GM21825 (cell line): Measurements from ENCODE around the gene PSAP.

Source experiments
- ATAC-seq: cut with Tn5 transposase; IDR thresholded peaks from one replicate; pipeline ENCODE4 v1.9.1; 2021; ENCODE audit warnings: mild to moderate bottlenecking, moderate library complexity; ENCODE audit not compliant: unreplicated experiment

The PSAP gene

DNA sequence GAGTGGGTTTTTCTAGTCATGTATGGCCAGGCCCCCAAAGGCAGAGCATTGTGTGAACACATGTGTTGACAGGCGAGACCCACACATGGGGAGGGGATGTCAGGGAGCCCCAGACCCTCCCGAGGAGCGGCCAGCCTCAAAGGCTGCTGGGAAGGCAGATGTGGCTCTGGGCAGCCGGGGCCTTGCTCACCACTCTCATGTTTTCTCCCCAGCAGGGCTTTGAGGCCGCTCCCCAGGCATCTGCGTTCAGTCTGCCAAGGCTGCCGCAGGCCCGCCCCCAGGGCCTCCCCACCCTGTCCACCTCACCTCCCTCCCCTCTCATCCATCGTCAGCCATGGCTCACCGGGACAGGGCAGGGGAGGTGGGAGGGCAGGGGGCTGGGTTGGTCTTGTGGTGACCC, 61.2 kb downstream of the PSAP start:
- no peak for ATAC-seq

DNA sequence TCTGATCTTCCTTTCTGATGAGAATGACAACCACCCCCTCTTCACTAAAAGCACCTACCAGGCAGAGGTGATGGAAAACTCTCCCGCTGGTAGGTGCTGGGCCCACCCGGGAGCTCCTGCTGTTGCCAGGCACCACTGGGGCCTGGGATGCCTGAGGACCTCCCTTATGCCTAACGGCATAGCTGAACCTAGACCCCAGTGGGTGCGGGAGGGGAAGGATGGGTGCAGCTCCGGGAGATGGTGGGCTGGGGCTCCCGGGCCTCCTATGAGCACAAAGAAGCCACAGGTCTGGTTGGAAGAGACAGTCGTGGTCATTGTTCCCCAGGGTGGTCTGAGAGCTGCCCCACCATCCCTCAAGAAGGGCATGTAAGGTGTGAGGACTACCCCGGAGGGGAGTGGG, 62.1 kb downstream of the PSAP start:
- ATAC-seq, result no peak

DNA sequence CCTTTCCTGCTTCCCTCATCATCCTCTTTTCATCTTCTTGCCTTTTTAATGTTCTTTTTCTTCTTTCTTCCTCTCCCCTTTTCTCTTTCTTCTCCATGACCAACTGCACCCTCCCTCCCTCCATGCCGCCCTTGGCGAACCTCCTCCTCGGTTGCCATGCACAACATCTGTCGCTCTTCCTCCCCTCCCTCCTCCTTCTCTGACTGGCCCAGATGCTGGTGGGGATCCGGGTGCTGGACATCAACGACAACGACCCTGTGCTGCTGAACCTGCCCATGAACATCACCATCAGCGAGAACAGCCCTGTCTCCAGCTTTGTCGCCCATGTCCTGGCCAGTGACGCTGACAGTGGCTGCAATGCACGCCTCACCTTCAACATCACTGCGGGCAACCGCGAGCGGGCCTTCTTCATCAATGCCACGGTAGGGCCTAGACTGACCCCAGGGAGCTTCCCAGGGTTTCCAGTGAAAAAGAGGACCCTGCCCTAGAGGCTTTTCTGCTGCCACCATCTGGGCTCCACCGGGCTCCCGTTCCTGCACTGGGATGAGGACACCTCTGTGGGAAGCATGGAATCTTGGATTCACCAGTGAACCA, 66.3 kb downstream of the PSAP start:
- ATAC-seq, result no peak

DNA sequence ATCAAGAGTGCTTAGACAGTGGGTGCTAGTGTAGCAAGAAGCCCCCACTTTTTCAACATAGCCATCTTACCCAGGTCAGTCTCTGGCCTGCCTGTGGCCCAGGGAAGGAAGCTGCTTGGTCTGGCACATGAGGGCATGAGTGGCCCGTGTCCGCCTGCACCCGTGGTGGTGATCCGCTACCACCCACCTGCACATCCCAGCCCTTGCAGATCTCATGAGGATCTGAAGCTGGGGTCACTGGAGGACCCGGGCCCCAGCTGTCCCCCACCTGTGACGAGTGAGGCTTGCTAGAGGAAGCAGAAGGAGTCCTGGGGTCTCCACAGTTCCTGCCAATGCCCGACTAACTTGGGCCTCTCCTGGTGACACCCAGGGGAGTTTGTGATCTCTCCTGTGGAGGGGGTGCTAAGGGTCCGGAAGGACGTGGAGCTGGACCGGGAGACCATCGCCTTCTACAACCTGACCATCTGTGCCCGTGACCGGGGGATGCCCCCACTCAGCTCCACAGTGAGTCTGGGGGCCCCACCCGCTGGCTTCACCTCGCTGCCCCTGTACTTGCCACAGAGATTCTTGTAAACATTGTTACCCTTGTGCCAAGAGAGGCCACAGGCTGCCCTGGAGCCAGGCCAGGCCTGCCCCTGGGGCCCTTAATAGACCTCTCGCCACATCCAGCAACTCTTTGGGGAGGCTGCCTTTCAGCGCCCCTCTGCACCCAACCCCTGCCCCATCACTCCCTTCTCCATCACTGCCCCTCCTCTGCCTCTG, 67.0 kb downstream of the PSAP start:
- no peak for ATAC-seq

DNA sequence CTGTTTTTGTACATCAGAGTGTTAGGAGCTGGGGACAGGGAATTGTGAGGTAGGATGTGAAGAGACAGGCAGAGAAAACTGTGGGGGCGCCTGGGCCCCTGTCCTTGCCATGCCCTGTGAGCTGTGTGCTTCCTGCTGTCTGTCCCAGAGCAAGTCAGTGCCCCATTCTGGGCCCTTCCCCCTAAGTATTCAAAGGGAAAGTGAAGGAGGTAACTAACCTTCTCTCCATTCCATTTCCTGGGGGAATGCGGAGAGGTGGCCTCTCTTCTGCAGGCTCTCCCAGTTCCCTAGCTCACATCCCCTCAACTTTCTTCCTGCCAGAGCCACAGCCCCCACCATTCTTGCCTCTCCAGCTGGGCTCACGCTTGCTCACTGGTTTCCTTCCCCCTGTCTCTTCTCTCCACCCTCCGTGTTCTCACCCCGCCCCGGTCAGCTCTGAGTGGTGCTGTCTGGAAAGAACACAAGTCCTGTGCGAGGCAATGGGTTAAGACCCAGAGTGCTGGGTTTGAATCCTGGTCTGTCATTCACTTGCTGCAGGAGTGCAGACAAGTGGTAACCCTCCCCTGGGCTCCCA, 68.0 kb downstream of the PSAP start:
- ATAC-seq, result no peak

DNA sequence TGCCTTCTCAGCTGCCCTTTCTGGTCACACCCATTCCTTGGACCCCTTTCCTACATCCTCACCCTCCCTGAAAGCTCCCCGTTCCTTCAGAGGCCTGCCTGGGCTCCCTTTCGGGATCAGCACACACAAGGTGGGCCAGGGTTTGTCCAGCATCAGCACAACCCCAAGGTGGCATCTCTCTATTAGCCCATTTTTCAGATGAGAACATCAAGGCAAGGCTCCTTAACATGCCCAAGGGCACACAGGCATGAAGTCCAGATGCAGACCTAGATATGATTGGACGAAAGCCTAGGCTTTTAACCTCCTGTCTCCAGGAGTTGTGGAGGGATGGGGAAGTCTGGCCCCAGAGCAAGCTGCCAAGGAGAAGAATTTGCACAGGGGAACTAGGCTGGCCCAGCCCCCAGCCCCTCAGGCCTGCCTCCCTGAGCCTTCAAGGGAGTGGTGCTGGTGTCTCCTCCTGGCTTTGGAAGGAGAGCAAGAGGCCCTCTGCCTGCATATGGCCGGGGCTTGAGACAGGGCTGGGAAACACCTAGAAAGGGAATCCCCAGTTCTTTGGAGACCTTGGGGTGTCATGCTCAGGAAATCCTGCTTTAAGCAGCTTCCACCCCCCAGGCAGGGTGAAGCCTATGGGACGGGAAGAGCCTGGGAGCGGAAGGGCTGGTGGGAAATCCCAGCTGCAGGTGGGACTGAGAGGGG, 68.7 kb downstream of the PSAP start:
- no peak for ATAC-seq

DNA sequence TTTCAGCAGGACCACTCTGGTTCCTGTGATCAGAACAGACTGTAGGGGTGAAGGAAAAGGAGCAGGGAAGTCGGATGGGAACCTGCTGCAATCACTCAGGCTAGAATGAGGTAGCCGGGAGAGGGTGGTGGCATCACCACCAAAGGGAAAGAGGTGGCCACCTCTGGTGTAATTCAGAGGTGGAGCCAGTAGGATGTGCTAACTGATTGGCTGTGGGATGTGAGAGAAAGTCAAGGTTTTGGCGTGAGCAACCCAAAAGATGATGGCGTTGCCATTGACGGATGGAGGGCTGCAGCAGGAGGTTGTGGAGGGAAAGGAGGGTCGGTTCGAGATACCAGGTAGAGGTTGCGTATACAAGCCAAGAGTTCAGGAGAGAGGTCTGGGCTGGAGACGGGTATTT, 70.3 kb downstream of the PSAP start:
- no peak for ATAC-seq

DNA sequence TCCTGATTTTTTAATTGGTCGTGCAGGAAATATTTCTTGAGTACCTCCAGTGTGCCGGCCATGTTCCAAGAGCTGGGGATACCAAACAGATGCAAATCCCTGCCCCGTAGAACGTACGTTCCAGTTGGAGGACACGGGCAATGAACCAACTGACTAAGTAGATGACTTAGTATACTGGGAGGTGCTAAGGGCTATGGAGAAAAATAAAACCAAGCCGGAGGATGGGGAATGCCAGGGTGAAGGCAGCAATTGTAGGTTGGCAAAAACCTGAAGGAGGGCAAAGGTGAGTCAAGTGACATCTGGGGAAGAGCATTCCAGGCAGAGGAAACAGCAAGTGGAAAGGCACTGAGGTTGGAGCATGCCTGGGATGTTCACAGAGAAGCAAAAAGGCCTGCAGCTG, 70.9 kb downstream of the PSAP start:
- no peak for ATAC-seq

DNA sequence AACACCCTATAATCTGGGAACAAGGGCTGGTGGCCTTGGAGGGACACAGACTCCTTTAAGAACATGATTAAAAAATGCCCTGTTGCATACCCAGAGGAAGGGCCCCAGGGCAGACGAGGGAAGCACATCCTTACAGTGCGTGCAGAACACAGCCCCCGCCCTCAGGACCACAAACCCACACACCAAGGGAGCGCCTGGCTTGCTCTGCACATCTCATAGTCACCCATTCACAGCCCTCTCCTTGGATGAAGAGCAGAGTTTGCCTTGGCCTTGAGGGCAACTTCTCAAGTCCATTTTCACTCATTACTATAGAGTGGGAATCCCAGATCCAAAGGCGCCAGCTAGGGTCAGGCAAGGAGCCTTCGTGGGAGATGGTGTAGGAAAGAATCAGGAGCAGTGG, 71.4 kb downstream of the PSAP start:
- ATAC-seq, result no peak

DNA sequence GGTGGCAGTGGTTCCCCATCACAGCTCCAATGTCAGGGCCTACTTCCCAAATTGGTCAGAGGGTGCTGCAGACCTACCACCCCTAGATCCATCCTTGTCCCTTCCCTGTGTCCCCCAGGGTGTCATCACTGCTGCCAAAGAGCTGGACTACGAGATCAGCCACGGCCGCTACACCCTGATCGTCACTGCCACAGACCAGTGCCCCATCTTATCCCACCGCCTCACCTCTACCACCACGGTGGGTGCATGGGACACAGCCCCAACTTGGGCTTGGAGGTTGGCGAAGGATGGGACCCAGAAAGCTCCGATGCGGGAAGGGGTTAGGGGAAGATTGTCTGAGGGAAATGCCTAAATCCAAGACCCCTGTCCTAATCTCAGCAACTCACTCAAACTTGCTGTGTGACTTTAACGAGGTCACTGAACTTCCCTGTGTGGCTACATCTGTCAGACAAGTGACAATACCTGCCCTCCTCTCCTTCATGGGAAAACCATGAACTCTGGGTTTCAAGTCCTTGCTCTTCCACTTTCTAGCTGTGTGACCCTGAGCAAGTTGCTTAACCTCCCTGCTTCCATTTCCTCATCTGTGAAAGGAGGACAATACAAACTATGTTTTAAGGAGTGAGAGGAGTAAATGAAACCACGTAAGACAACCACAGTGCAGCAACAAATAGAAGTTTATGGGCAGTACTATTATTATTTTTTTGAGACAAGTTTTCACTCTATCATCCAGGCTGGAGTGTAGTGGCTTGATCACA, 72.8 kb downstream of the PSAP start:
- no peak for ATAC-seq

DNA sequence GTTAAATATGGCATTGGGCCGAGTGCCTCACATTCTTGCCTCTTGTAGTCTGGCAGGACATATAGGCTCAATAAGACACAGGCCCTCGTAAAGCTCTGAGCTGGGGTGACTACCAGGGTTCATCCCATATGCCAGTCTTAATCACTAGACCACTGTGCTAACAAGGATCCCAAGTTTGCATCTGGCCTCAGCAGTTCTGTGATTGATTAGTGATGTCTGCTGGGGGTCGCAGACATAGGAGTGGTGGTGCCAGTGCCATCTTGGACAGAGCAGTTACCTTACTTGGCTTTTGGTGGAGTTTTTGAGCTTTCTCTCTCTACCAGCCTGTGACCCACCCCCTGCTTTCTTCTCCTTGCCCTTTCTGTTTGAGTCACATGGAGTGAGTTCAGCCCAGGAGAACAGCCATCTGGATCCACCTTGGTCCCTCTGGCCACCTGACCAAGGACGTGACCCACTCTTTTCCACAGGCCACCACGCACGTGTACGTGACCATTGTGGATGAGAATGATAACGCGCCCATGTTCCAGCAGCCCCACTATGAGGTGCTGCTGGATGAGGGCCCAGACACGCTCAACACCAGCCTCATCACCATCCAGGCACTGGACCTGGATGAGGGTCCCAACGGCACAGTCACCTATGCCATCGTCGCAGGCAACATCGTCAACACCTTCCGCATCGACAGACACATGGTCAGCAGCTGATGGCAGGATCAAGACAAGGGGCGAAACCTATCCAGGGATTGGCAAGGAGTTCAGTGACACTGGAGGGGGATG, 73.7 kb downstream of the PSAP start:
- no peak for ATAC-seq

DNA sequence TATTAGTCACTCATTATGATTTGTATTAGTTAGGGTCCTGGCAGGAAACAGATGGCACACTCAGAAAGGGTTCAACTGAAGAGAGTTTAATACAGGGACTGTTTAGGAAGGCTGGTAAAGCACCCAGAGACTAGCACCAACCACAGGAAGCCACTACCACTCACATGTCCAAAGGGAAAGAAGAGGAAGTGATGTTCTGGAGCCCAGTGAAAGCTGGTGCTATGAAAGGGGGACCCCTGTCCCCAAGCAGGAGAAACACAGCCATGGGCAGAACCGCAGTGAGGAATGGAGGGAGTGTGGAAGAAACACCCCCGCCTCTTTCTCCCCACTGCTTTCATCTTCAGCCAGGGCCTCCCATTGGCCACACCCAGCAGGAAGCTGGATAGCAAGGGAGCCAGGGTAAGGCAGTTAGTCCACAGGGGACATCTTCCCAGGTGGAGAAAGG, 74.5 kb downstream of the PSAP start:
- no peak for ATAC-seq

DNA sequence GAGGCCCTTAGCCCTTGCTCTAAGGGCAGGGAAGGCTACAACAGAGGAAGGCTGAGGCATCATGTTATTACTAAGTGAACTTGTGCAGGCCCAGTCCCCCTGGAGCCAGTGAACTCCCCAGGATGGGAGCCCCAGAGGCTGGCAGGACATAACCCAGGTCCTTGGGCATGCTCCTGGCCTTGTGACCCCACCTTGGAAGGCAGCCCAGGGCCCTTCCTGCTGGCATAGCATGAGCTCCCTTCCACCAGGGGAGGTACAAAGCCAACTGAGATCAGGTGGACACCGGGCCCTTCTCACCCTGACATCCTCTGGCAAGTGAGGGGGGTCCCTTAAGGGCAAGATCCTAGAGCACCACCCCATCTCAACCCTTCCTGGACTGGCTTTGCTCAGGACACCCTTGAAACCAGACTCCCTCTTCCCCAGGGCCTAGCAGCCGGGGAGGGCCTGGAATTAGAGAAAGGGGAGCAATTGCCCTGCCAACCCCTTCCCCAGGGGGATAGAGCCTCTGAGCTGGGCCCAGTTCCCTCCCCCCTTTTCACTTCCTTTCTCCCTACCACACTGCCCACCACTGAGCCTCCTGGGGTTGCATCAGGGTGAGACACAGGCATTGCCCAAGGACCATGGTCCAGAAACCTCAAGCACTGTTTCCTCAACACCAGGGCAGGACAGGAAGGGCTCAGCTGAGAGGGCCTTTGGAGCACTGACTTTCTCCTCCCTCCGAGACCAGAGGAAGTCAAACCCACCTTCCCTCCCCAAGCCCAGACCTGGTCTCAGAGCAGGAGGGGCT, 75.9 kb downstream of the PSAP start:
- ATAC-seq, result no peak

DNA sequence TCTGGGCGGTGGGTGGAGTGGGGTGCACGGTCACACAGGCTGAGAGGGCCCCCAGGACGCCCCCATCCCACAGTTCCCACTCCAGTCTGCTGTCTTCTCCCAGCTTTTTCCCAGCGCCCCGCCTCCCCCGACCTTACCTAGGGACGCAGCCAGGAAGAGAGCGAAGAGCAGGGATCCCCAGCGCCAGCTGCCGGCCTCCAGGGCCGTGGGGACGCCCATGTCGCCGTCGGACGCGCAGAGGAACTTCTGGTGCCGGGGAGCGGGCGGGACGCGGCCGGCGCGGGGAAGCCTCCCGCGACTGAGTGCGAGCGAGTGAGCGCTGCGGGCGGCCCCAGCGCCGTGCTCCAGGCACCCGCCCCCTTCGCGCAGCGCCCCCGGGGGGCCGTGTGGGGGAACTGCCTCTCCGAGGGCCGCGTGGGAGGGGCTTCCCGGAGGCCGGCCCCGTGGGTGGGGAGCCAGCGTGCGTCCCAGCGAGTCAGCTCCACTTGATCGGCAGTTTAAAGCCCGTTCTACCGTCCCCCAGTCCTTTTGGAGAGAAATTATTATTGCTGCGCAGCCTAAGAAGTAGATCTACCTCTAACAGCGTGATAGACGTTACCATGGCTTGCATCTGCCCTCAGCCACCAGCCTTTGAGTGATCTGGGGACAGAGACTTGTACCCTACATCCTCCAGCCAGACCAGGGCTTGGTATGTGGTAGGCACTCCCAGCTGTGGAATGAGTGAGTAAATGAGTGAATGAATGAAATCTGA, 77.7 kb downstream of the PSAP start, which contains the start of gene VSIR:
VSIR (minus strand) TSS at position 300 of the 751 bp plus-strand sequence; CDS start at position 219, 81 bp downstream.
- peak; percentile 51 for ATAC-seq

DNA sequence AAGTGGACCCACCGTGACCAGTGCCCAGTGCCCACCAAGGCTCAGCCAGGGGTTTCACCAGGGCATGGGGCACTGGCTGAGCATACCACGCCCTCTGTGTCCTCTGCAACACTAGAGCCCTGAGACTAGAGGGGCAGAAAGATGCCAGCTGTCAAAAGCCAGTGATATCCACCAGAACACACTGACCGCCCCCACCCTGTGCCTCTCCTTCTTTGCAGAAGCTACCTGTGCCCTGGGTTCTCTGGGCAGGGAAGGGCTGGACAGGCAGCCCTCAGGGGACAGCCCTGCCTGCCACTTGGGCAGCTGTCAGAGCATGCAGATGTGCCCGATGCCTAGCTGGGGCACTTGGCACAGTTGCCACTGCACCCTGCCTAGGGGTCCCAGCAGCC, 78.2 kb downstream of the PSAP start:
- ATAC-seq, result no peak

DNA sequence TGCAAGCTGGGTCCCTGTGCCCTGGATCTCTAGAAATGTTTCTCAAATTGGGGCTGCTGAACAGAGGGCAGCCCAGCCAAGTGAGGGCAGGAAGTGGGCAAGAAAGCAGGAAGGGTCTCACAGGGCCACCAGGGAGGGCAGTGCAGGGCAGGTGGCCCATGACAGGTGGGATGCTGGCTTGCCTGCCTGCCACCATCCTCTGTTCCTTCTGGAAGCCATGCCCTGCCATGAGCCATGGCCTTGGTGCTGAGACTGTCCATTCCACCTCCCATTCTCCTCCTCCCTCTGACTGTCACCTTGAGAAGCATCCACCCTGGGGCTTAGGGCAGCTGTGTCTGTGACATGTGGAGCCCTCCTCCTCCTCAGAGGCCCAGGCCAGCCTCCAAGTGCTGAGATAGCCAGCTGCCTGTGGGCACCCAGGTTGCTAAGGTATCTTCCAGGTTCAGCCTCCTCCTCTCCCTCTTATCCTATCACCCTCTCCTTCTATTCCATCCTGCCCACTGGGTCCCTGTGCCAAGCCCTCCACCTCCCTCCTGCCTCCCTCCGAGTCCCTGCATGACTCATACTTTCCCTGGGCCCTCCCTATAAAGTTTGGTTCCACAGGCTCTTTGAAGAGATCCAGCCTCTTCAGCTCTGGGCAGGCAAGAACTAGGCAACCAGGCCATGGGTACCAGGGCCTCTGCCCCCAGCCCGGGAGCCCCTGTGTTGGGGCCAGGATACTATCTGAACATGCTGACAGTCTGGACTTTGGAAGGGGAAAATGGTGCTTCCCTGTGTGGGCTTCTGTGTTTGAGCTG, 79.0 kb downstream of the PSAP start:
- no peak for ATAC-seq

DNA sequence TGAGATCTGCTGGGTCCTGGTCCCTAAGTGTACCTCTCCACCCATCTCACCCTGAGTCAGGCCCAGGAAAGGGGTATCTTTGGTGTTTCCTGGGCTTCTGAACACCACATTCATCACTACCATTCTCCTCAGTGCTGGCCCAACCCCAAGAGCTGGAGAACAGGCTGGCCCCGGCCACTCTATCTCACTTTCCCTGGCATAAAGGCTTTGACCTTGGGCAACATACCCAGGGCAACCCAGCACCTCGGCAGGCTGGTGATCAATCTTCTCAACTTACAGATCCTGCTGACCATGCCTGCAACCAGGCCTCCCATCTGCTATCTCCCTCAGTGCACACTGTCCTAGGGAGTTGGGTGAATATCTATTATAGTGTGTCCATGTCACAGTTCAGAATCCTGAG, 79.8 kb downstream of the PSAP start:
- no peak for ATAC-seq

DNA sequence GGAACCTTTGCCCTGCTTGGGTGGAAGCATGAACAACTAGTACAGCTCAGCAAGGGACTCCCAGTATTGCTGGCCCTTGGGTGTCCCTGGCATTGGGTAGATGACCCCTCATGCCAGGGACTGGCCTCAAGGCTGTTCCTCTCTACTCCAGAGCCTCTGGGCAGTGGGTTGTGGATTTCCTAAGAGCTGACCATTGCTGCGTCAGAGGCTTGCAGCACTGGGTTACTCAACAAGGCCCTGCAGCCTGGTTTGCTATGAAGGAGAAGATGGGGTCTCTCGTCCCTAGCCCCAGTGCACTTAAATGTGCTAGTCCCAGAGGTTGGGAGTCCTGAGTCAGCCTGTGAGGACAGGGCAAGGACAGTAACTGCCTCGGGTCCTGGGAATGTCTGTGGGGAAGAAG, 80.3 kb downstream of the PSAP start:
- no peak for ATAC-seq
